Measurements from ENCODE around the gene TMEM176A.
"Not testable (repeated sequence)": the region's sequence is repeated elsewhere in the genome, so short reads cannot be mapped to it uniquely, and the experiment has no call there.

TMEM176A gene

GRCh38 chr7:150800581-150801241 is at the start of gene TMEM176A:
Gene TMEM176A, plus strand, starts transcription at chr7:150800769. Its CDS starts 782 bp downstream, at chr7:150801551.
- DNase-seq (ENCODE audit: low read depth), result no peak

- no peak for DNase-seq (ENCODE audit: low read depth)
Measured at GRCh38 chr7:150751702-150752101, 48.9 kb upstream of the TMEM176A start.

GRCh38 chr7:150753239-150753638 is 47.3 kb upstream of the TMEM176A start:
- no peak for DNase-seq (ENCODE audit: low read depth)

GRCh38 chr7:150753826-150754603 is 46.6 kb upstream of the TMEM176A start:
- DNase-seq (ENCODE audit: low read depth), result no peak

- no peak for DNase-seq (ENCODE audit: low read depth)
Measured at GRCh38 chr7:150754951-150755350, 45.6 kb upstream of the TMEM176A start.

GRCh38 chr7:150755473-150756099 is 45.0 kb upstream of the TMEM176A start:
- peak; percentile 69 for DNase-seq (ENCODE audit: low read depth)

- no peak for DNase-seq (ENCODE audit: low read depth)
Measured at GRCh38 chr7:150756166-150756565, 44.4 kb upstream of the TMEM176A start.

GRCh38 chr7:150756858-150757257 is 43.7 kb upstream of the TMEM176A start:
- DNase-seq (ENCODE audit: low read depth), result no peak

GRCh38 chr7:150759479-150759878 is 41.1 kb upstream of the TMEM176A start:
- no peak for DNase-seq (ENCODE audit: low read depth)

GRCh38 chr7:150766334-150766709 is 34.2 kb upstream of the TMEM176A start:
- no peak for DNase-seq (ENCODE audit: low read depth)

- no peak for DNase-seq (ENCODE audit: low read depth)
Measured at GRCh38 chr7:150769768-150770167, 30.8 kb upstream of the TMEM176A start.

GRCh38 chr7:150774131-150774530 is 26.4 kb upstream of the TMEM176A start:
- DNase-seq (ENCODE audit: low read depth), result not testable (repeated sequence)

- no peak for DNase-seq (ENCODE audit: low read depth)
Measured at GRCh38 chr7:150778014-150778737, 22.4 kb upstream of the TMEM176A start.

GRCh38 chr7:150778738-150779301 is 21.7 kb upstream of the TMEM176A start:
- DNase-seq (ENCODE audit: low read depth), result peak; percentile 29

GRCh38 chr7:150780292-150780691 is 20.3 kb upstream of the TMEM176A start:
- DNase-seq (ENCODE audit: low read depth), result no peak

- no peak for DNase-seq (ENCODE audit: low read depth)
Measured at GRCh38 chr7:150781103-150781502, 19.5 kb upstream of the TMEM176A start.

- no peak for DNase-seq (ENCODE audit: low read depth)
Measured at GRCh38 chr7:150781961-150782360, 18.6 kb upstream of the TMEM176A start.

- no peak for DNase-seq (ENCODE audit: low read depth)
Measured at GRCh38 chr7:150784120-150784736, 16.3 kb upstream of the TMEM176A start.

GRCh38 chr7:150784954-150785353 is 15.6 kb upstream of the TMEM176A start:
- no peak for DNase-seq (ENCODE audit: low read depth)

- no peak for DNase-seq (ENCODE audit: low read depth)
Measured at GRCh38 chr7:150787321-150788281, 13.0 kb upstream of the TMEM176A start.
